Measurements from ENCODE around the gene SLC22A16.

DNA sequence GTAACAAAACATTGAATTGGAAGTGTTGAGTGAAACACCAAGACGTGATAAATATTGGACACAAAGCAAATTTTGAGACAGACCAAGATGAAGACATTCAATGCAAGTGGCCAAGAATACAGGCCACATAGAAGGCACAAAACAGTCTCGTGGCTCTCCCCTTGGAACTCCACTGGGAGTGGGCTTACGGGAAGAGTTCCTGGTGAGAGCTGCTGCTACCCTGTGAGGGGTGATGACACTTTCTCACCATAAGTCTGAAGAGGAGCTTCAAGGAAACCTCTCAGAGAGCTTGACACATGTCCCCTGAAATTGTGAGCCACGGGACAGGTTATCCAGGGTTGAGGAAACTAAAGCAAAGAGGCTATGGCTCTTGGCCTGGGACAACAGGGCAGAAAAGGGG is 48.6 kb upstream of the SLC22A16 start:
- TF ChIP-seq, protein P1, sequence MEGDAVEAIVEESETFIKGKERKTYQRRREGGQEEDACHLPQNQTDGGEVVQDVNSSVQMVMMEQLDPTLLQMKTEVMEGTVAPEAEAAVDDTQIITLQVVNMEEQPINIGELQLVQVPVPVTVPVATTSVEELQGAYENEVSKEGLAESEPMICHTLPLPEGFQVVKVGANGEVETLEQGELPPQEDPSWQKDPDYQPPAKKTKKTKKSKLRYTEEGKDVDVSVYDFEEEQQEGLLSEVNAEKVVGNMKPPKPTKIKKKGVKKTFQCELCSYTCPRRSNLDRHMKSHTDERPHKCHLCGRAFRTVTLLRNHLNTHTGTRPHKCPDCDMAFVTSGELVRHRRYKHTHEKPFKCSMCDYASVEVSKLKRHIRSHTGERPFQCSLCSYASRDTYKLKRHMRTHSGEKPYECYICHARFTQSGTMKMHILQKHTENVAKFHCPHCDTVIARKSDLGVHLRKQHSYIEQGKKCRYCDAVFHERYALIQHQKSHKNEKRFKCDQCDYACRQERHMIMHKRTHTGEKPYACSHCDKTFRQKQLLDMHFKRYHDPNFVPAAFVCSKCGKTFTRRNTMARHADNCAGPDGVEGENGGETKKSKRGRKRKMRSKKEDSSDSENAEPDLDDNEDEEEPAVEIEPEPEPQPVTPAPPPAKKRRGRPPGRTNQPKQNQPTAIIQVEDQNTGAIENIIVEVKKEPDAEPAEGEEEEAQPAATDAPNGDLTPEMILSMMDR (IDR thresholded peaks at IDR 0.05) = no peak
- TF ChIP-seq EZH2 (IDR thresholded peaks at IDR 0.05; ENCODE audit: borderline replicate concordance, insufficient read depth, low read depth, low read length, poor library complexity, severe bottlenecking) = no peak

Data from B cell (primary cell).